ENCODE measurements around the gene DNASE1. TPM values are rescaled to one million over a fixed set of nuclear protein-coding genes. Genes with fewer than 3 reads are reported as not detected.

The DNASE1 gene
- total RNA-seq, 1 donor from 2014 or later: 49.3 TPM

- H3K27me3 Mint-ChIP-seq: no peaks in the 10 kb centered on the region
- H3K4me1 Mint-ChIP-seq (ENCODE audit: low read depth): no peaks in the 10 kb centered on the region
- peaks cover 30% of the 10 kb centered on the region for H3K36me3 Mint-ChIP-seq (ENCODE audit: insufficient read depth)
- TF ChIP-seq CTCF (IDR thresholded peaks at IDR 0.05; ENCODE audit: unreplicated experiment): no peak
- no peaks in the 10 kb centered on the region for H3K9me3 Mint-ChIP-seq (ENCODE audit: low read depth)
- H3K4me3 Mint-ChIP-seq (ENCODE audit: low read depth): no peak overlapping the region
- DNase-seq (ENCODE audit: low spot score, unreplicated experiment): no peak
- H3K27ac Mint-ChIP-seq: no peak overlapping the region
Observed at GRCh38 chr16:3664187-3664896, 9.9 kb downstream of the DNASE1 start.

GRCh38 chr16:3665508-3665907 is 11.0 kb downstream of the DNASE1 start:
- Mint-ChIP-seq H3K27me3 (no peaks in the 10 kb centered on the region), H3K9me3 (ENCODE audit: low read depth) (no peaks in the 10 kb centered on the region), H3K36me3 (ENCODE audit: insufficient read depth) (peaks cover 25% of the 10 kb centered on the region), H3K4me3 (ENCODE audit: low read depth) (no peak overlapping the region), H3K4me1 (ENCODE audit: low read depth) (no peaks in the 10 kb centered on the region), H3K27ac (no peak overlapping the region)
- no peak for DNase-seq (ENCODE audit: low spot score, unreplicated experiment)
- TF ChIP-seq CTCF (IDR thresholded peaks at IDR 0.05; ENCODE audit: unreplicated experiment): no peak

GRCh38 chr16:3668626-3669025 is 14.1 kb downstream of the DNASE1 start:
- no peaks in the 10 kb centered on the region for H3K4me1 Mint-ChIP-seq (ENCODE audit: low read depth)
- H3K36me3 Mint-ChIP-seq (ENCODE audit: insufficient read depth): peaks cover 23% of the 10 kb centered on the region
- no peaks in the 10 kb centered on the region for H3K9me3 Mint-ChIP-seq (ENCODE audit: low read depth)
- no peak for DNase-seq (ENCODE audit: low spot score, unreplicated experiment)
- no peak overlapping the region for H3K4me3 Mint-ChIP-seq (ENCODE audit: low read depth)
- no peak overlapping the region for H3K27ac Mint-ChIP-seq
- no peak for TF ChIP-seq CTCF (IDR thresholded peaks at IDR 0.05; ENCODE audit: unreplicated experiment)
- H3K27me3 Mint-ChIP-seq: no peaks in the 10 kb centered on the region

GRCh38 chr16:3669082-3669481 is 14.6 kb downstream of the DNASE1 start:
- H3K27me3 Mint-ChIP-seq: no peaks in the 10 kb centered on the region
- no peak for DNase-seq (ENCODE audit: low spot score, unreplicated experiment)
- no peak for TF ChIP-seq CTCF (IDR thresholded peaks at IDR 0.05; ENCODE audit: unreplicated experiment)
- peaks cover 23% of the 10 kb centered on the region for H3K36me3 Mint-ChIP-seq (ENCODE audit: insufficient read depth)
- H3K4me3 Mint-ChIP-seq (ENCODE audit: low read depth): no peak overlapping the region
- H3K27ac Mint-ChIP-seq: peak overlapping the region; percentile 64
- no peaks in the 10 kb centered on the region for H3K9me3 Mint-ChIP-seq (ENCODE audit: low read depth)
- no peaks in the 10 kb centered on the region for H3K4me1 Mint-ChIP-seq (ENCODE audit: low read depth)

- peaks cover 21% of the 10 kb centered on the region for H3K36me3 Mint-ChIP-seq (ENCODE audit: insufficient read depth)
- no peak for DNase-seq (ENCODE audit: low spot score, unreplicated experiment)
- H3K27ac Mint-ChIP-seq: no peak overlapping the region
- H3K27me3 Mint-ChIP-seq: no peaks in the 10 kb centered on the region
- no peaks in the 10 kb centered on the region for H3K4me1 Mint-ChIP-seq (ENCODE audit: low read depth)
- H3K4me3 Mint-ChIP-seq (ENCODE audit: low read depth): no peak overlapping the region
- no peaks in the 10 kb centered on the region for H3K9me3 Mint-ChIP-seq (ENCODE audit: low read depth)
- no peak for TF ChIP-seq CTCF (IDR thresholded peaks at IDR 0.05; ENCODE audit: unreplicated experiment)
Observed at GRCh38 chr16:3670711-3671110, 16.2 kb downstream of the DNASE1 start.

Measured in progenitor cell of endocrine pancreas (in vitro differentiated cells).